Pulmonary artery endothelial cell (primary cell): Measurements from ENCODE around the gene TMUB1. TPM values are rescaled to one million over a fixed set of nuclear protein-coding genes. Genes with fewer than 3 reads are reported as not detected.
"Not testable (repeated sequence)": the region's sequence is repeated elsewhere in the genome, so short reads cannot be mapped to it uniquely, and the experiment has no call there.

Experiments
- DNase-seq: peaks from one replicate; pipeline ENCODE4 v3.0.0-alpha.2; 2011; ENCODE audit warnings: low read depth, low spot score
- total RNA-seq: library from RNA; depleted of rRNA; stranded (reverse); fragments of >200 nt; gene quantifications from 2 replicates; pipeline ENCODE4 v1.2.3, GENCODE V29; 2014

TMUB1 gene
- total RNA-seq, 1 donor from 2014 or later, result 19.6 TPM

DNA sequence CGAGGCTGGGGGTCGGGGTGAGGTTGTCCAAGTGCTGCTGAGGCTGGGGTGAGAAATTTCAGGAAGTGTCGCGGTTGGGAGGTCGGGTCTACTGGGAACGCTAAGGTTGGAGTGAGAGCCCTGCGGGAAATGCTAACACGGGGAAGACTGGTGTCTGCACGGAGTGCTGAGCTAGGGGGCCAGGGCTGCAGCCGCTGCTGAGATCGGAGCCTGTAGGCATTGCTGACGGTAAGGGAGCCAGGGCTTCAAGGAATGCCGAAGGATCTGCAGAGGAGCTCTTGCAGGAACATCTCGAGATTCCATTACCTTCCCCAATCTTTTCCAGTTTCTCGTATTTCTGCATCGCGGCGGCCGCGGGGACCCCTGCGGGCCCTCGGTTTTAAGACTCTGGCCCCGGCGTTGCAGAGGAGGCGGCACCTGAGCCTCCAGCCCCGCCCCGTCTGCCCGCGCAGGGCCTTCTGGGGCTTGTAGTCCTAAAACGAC is 25.7 kb downstream of the TMUB1 start, which contains the start of gene CDK5:
Gene CDK5, minus strand, starts transcription at position 392 of the 483 bp plus-strand sequence. Its CDS starts 49 bp downstream, at position 343.
- no peak for DNase-seq

GRCh38 chr7:151056666-151057505 is 26.4 kb downstream of the TMUB1 start:
- DNase-seq, result no peak

DNA sequence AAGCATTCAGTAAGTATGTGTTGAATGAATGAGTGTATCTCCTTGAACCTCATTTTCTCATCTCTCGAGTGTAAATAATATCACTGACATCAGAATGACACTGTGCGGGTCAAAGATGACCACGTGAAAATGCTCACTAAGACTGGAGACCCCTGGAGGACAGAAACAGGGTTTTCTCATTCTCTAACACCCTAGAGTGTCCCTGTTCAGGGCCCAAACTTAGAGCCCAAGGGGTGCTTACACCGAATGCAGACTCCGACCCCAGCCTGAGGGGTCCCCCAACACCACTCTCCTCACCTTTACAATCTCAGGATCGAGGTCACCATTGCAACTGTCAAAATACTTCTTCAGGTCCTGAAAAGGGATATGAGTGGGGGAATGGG is 27.0 kb downstream of the TMUB1 start:
- DNase-seq, result no peak

DNA sequence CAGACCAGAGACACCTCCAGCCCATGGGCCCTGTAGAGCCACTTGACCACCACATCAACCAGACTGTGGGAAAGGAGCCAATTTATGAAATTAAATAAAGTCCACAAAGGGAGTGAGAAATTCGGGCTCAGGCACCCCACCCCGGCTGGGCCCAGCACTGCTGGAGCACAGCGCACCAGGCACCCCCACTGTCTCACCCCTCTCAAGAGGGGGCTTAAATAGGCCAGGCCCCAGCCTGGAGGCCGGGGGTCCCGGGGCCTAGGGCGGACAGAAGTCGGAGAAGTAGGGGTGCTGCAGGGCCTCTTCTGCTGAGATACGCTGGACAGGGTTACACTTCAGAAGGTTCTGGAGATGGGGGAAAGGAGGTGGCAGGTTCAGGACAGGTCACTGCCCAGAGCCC is 29.5 kb downstream of the TMUB1 start:
- DNase-seq, result no peak

DNA sequence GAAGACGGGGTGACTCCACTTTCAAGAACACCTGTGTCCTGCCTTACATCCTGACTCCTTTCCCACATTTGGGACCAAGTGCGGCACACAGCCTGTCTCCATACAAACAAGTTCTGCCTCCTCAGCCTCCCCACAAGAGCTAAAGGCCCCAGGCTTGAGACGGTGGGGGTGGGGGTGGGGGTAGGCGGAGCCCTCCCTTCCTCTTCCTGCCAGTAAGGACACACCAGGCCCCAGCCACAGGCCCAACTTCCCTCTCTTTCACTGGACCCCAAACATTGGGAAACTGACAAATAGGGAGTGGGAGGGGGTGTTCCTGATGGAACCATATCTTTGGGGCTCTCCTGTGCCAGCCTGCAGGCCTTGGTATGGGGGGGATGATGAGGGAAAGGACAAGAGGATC is 30.2 kb downstream of the TMUB1 start:
- no peak for DNase-seq

GRCh38 chr7:151051108-151051507 is 32.2 kb downstream of the TMUB1 start:
- DNase-seq, result peak; percentile 30

DNA sequence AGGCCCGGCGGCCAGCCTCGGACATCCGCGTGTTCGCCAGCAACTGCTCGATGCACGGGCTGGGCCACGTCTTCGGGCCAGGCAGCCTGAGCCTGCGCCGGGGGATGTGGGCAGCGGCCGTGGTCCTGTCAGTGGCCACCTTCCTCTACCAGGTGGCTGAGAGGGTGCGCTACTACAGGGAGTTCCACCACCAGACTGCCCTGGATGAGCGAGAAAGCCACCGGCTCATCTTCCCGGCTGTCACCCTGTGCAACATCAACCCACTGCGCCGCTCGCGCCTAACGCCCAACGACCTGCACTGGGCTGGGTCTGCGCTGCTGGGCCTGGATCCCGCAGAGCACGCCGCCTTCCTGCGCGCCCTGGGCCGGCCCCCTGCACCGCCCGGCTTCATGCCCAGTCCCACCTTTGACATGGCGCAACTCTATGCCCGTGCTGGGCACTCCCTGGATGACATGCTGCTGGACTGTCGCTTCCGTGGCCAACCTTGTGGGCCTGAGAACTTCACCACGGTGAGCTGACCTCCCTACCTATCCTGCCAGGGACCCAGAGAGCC is 34.3 kb downstream of the TMUB1 start:
- no peak for DNase-seq

GRCh38 chr7:151047976-151048815 is 35.1 kb downstream of the TMUB1 start, which contains the start of gene ASIC3:
Gene ASIC3, plus strand, starts transcription at chr7:151048531. Its CDS starts 355 bp downstream, at chr7:151048886.
- DNase-seq, result no peak

DNA sequence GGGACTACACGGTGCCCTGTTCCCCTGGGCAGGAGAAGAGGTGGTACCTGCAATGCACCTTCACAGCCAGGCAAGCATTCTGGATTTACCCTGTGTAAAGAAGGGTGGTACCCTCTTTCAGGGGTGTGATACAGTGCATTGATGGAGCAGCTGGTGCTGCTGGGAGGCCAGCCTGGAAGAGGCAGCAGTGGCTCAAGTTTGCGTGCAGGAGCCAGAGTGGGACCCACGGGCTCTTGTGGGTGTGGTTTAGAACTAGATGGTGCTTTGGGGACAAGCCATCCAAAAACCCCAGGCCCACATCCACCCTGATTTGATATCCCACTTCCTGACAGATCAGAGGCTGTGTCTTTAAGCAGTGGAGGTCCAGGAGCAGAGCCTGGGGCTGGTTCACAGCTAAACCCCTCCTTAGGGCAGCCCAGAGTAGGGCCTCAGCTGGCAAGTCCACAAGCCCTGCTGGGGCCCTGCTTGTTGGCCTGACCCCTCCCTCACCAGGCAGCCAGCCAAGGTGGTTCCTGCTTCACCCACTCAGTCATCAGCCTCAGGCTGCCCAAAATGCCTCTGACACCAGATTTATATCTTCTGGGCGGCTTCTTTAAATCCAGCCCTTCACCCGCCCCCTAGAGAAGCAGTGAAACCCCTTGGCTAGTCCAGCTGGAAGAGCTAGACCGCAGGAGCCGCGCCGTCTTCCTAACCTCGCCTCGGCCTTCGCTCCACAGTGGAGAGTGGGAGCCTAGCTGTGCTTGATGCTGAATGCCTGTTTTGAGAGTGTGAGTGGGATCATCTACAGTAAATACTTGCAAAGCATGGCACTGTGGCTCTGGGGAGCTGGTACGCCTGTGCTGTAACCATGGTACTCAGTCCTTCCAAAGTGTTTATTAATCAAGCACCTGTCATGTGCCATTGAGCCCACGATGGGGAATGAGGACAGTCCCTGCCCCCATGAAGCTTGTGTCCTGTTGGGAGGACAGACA is 36.4 kb downstream of the TMUB1 start:
- DNase-seq, result no peak

GRCh38 chr7:151045967-151046366 is 37.3 kb downstream of the TMUB1 start:
- no peak for DNase-seq

DNA sequence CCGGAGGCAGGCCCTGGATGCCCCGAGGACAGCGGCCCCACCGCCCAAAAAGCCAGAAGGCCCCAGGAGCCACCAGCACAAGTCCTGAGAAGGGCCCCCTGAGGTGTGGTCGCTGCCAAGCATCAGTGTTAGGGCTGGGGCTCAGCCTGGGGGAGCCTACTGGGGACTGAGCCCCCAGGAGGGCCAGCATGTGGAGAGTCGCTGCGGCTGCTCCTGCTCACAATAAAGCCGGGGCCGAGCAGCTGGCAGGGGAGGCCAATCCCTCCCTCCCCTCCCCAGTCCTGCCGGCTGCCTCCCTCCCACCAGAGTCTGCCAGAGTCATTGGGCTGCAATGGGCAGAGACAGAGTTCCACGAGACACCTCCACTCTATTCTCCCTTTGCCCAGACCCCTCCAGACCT is 38.0 kb downstream of the TMUB1 start:
- DNase-seq, result no peak

- no peak for DNase-seq
Measured at GRCh38 chr7:151043959-151044358, 39.3 kb downstream of the TMUB1 start.

- DNase-seq, result not testable (repeated sequence)
Measured at GRCh38 chr7:151043449-151043848, 39.8 kb downstream of the TMUB1 start.

DNA sequence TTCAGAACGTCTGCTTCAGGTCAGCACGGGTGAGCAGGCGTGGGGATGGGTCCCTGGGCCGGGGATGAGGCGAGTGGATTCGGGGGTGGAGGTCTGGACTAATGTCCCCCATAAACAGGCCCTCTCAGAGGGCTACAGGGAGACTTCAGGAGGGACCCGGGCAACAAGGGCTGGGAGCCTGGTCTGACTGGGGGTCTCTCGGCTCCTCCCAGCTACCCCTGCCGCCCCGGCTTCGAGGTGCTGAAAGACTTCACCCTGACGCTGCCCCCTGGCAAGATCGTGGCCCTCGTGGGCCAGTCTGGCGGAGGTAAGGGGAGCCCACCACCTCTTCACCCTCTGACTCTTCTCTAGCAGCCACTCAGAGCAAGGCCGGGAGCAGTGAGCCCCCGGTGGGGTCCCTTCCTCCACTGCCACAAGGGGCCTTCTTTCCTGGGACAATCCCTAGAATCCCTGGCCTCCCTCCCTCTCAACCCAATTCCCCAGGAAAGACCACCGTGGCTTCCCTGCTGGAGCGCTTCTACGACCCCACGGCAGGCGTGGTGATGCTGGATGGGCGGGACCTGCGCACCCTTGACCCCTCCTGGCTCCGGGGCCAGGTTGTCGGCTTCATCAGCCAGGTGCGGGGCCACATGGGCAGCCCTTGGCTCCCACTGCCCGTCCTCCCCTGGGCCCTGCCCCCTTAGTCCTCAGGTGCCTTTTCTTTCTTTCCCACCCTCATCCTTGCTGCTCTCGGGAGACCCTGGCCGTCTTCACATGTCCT is 42.5 kb downstream of the TMUB1 start:
- DNase-seq, result no peak

GRCh38 chr7:151039850-151040548 is 43.3 kb downstream of the TMUB1 start:
- no peak for DNase-seq

- peak; percentile 88 for DNase-seq
Measured at GRCh38 chr7:151038951-151039849, 44.1 kb downstream of the TMUB1 start.

DNA sequence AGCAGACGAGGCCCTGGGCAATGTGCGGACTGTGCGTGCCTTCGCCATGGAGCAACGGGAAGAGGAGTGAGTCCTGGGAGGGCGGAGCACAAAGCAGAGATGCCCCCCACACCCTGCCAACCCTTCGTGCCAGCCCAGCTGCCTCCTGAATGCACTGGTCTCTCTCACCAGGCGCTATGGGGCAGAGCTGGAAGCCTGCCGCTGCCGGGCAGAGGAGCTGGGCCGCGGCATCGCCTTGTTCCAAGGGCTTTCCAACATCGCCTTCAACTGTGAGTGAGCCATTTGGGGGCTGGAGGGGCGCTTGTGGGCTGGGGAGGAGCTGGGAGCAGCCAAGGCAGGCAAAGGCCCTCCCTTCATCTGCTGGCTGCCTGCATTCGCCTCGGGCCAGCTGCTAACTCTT is 47.4 kb downstream of the TMUB1 start:
- no peak for DNase-seq

DNA sequence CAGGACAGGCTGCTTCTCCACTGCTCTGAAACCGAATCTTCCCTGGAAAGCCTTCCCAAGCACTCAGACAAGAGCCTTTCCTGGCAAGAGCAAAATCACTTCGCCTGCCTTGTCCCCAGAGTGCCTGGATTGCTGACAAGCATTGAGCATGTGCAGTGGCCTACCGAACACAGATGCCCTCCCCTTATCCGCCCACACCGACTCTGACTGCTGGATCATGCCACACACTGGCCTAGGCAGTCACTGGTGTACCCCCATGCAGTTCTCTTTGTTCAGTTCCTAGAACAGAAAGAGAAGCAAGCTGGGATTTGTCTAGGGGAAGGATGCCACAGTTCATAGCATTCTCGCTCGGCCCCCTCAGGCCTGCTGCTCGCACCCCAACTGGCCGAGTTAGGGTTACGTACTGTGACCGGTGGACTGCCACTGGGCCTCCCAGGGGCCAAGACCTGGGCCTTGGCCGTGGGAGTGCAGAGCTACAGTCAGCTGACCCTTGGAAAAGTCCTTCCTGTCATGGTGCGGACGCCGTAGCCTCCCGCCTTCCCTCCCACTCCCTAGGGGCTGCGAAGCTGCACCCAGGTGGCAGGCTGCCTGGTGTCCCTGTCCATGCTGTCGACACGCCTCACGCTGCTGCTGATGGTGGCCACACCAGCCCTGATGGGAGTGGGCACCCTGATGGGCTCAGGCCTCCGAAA is 48.1 kb downstream of the TMUB1 start:
- no peak for DNase-seq
